NCI-H128 (cell line): ENCODE data around the gene MYMK.
"Not testable (repeated sequence)": the region's sequence is repeated elsewhere in the genome, so short reads cannot be mapped to it uniquely, and the experiment has no call there.

Experiments
- DNase-seq: peaks from one replicate; lab custom pipeline; 2025; ENCODE audit not compliant: unreplicated experiment; lab: John Stamatoyannopoulos, UW

Gene MYMK

DNA sequence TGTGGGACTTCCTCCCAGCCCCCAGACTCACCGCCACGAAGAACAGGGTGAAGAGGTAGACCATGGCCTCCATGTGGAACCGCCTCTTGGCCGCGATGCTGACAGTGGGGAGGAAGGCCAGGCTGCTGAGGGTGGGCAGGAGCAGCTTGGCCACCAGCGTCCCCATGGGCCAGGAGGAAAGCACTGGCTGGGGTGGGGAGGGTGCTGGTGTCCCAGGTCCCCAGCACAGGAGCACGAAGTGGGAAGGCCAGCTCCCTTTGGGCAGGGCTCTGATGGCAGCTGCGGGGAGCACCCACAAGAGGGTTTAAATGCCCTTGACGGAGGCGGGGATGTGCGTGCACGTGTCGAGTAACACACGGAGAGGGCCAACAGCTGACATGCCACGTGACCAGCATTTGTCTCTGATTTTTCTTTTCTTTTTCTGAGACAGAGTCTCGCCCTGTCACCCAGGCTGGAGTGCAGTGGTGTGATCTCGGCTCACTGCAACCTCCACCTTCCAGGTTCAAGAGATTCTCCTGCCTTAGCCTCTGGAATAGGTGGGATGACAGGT lies at the start of gene MYMK:
Gene MYMK (minus strand): TSS at position 281 of the 550 bp plus-strand sequence. CDS start 115 bp downstream, at position 166.
- no peak for DNase-seq

- DNase-seq = no peak
Measured at GRCh38 chr9:133573791-133574515, 49.2 kb upstream of the MYMK start.

DNA sequence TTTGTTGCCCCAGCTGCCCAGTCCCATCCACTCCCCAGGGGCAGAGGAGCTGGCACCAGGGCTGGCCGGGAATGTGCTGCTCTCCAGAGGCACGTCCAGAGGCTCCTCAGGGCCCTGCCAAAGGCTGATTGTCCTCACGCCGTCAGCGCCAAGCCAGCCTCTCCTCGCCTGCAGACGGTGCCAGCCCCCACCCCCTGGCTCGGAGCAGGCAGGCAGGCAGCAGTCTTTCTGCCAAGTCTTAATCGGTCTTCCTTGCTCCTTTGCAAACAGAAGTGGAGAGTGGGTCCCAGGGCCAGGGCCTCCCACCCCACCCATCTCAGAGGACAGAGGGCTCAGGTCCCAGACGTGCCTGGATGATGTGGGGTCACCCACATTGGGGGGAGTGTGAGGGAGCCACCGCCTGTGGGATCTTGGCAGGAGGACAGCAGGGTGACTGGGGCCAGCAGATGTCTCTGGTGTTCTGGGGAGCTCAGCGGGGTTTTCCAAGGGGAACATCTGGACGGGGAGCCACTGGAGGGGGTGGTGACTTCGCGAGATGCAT lies 48.1 kb upstream of the MYMK start:
- DNase-seq = no peak

- DNase-seq = no peak
Measured at GRCh38 chr9:133571896-133572595, 47.3 kb upstream of the MYMK start.

DNA sequence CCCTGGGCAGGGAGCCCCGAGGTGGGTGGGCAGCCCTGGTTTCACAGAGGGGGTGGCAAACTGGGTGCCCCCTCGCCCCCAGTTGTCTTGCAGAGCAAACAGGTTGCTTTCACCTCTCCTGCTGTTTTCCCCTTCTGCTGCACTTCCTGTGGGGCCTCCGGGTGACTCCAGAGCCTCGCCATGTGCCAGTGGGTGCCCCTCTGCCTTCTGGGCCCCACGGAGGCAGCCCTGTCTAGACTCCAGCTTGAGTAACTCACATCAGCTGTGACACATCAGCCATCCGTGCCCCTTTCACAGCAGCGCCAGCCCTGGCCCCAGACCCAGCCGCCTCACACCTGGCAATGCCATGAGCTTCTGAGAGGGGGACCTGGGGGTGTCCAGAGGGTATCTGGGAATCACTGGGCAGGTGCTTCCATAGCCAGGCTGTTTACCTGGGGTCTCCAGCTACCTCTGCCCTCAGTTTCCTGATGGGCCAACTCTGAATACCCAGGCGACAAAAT lies 46.7 kb upstream of the MYMK start:
- DNase-seq = no peak

- no peak for DNase-seq
Measured at GRCh38 chr9:133570691-133571080, 45.9 kb upstream of the MYMK start.

DNA sequence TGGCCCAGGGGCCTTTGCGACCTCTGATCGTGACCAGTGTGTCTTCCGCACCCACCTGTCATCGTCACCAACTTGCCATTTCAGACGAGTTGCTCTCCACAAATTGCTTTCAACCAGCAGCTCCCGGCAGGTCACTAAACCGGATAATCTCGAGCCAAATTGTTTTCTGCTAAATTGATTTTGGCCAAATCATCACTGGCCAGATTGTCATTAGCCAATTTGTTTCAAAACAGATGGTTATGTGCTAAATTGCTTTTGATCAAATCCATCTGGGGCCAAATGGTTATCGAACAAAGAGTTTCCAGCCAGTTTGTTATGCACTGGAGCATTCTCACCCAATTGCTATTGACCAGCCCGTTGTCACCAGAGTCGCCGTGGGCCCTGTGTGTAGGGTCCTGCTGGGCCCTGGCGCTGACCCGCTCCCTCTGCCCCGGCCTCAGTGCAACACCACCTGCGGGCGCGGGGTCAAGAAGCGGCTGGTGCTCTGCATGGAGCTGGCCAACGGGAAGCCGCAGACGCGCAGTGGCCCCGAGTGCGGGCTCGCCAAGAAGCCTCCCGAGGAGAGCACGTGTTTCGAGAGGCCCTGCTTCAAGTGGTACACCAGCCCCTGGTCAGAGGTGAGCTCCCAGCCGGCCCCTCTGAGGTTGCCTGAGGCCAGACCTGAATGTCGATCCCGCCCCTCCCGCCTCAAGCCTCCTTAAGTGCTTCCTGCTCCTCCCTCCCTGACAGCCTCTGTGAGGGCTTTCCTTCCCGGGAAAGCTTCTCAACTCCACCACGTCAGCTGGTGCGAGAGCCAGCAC lies 45.3 kb upstream of the MYMK start:
- DNase-seq = no peak

- no peak for DNase-seq
Measured at GRCh38 chr9:133569121-133569785, 44.5 kb upstream of the MYMK start.

DNA sequence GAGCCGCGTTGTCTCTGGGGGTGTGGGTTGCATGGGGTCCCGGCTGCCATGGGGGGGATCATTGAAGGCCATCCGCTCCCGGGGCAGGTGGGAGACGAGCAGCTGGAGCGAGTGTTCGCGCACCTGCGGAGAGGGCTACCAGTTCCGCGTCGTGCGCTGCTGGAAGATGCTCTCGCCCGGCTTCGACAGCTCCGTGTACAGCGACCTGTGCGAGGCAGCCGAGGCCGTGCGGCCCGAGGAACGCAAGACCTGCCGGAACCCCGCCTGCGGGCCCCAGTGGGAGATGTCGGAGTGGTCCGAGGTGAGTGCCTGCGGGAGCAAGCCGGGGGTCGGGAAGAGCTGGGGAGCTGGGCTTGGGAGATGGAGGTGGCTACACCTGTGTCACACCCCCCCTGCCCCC lies 43.4 kb upstream of the MYMK start:
- DNase-seq = no peak

DNA sequence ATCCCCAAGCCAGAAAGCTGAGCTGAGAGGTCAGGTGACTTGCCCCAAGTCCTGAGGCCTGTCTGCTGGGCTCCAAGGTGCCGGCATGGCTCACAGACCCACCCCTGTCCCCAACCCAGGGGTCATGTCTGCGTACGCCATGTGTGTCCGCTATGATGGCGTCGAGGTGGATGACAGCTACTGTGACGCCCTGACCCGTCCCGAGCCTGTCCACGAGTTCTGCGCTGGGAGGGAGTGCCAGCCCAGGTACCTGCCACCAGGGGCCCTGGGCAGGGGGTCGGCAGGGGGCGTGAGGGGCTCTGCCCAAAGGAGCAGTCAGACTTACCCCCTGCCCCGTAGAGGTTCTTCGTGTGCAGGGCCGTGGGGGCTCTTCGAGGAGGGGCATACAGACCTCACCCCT lies 42.1 kb upstream of the MYMK start:
- no peak for DNase-seq

DNA sequence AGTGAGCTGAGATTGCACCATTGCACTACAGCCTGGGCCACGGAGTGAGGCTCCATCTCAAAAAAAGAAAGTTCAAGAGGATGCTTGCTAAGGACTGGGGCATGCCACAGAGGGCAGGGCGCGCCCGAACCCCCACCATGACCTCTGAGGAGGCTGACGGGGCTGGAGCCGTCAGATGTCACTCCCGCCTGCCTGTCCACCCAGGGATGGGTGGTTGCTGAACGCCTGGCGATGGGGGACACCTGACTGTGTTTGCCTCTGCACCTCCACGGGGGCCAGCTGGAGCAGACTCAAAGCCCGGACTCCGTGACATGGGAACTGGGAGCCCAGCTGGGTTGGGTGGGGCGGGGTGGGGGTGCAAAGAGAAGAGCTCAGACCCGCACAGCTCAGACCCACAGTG lies 41.6 kb upstream of the MYMK start:
- no peak for DNase-seq

GRCh38 chr9:133564451-133565116 lies 39.8 kb upstream of the MYMK start:
- DNase-seq = no peak

DNA sequence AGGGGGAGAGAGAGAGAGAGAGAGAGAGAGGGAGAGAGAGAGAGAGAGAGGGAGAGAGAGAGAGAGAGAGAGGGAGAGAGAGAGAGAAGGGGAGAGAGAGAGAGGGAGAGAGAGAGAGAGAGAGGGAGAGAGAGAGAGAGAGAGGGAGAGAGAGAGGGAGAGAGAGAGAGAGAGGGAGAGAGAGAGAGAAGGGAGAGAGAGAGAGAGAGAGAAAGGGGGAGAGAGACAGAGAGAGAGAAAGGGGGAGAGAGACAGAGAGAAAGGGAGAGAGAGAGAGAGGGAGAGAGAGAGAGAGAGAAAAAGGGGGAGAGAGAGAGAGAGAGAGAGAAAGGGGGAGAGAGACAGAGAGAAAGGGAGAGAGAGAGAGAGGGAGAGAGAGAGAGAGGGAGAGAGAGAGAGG lies 39.1 kb upstream of the MYMK start:
- not testable (repeated sequence) for DNase-seq

- DNase-seq = no peak
Measured at GRCh38 chr9:133563291-133563796, 38.6 kb upstream of the MYMK start.

- no peak for DNase-seq
Measured at GRCh38 chr9:133562611-133563290, 38.0 kb upstream of the MYMK start.

DNA sequence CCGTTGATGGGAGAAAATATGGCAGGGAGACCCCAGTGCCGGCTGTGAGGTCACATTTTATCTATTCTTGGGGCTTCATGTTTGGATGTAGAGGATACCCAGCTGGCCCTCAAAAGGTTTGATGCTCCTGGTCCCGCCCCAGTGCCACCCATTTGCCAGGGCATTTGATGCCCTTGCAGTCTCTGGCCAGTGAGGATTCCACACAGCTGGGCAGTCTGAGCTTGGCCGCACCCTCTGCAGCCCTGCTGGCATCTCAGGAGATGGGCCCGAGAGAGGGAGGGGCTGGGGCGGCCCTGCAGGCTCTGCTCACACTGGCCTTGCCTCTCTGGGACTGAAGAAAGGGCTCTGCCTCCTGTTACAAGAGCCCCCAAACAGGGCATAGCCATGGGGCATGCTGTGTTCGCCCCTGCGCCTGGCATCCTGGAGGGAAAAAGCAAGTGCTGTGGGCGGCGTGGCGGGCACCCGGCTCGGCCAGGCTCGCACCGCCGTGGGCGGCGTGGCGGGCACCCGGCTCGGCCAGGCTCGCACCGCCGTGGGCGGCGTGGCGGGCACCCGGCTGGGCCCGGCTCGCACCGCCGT lies 37.3 kb upstream of the MYMK start:
- DNase-seq = no peak

DNA sequence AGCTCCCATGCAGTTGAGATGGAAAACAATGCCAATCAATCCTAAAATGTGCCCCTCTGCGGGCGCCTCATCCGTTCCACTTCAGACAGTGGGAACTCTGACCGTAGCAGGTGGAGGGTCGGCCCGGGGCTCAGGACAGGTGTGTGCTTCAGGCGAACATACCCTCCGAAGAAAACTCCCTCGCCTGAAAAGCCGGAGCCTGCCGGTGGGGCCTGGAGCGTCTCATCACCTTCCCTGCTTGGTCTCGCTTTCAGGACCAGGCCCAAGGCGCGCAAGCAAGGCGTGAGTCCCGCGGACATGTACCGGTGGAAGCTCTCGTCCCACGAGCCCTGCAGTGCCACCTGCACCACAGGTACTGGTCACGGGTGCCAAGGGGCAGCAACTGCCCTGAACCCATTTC lies 36.2 kb upstream of the MYMK start:
- DNase-seq = no peak

GRCh38 chr9:133560311-133560710 lies 35.6 kb upstream of the MYMK start:
- DNase-seq = no peak
